Activated CD4-positive, alpha-beta T cell treated with anti-CD3 and anti-CD28 coated beads for 36 hours (primary cell): ENCODE data around the gene PBRM1. TPM values are rescaled to one million over a fixed set of nuclear protein-coding genes. Genes with fewer than 3 reads are reported as not detected.

ENCODE experiments used
- ATAC-seq: fragments of 200-7000 bp; cut with Tn5 transposase; one replicate; pipeline ENCODE4 v1.10.0; 2021; ENCODE audit warnings: mild to moderate bottlenecking, moderate library complexity
- CTCF ChIA-PET: fragments of 350-600 bp; sonication (Branson Sonifier 250); formaldehyde crosslinking; loops from one replicate; lab custom pipeline; 2021; ENCODE audit warnings: antibody characterized with exemption; lab: Charles Lee
- POLR2A ChIA-PET: fragments of 350-600 bp; sonication (Branson Sonifier 250); formaldehyde crosslinking; loops from one replicate; lab custom pipeline; 2021; ENCODE audit warnings: antibody characterized with exemption, inconsistent platforms; lab: Charles Lee
- DNase-seq: peaks from one replicate; pipeline ENCODE4 v3.0.0-alpha.2; 2020
- H3K27ac Mint-ChIP-seq: one replicate; pipeline ENCODE4 v1.8.0; 2021; ENCODE audit warnings: mixed read lengths
- H3K27me3 Mint-ChIP-seq: one replicate; pipeline ENCODE4 v1.8.0; 2021; ENCODE audit warnings: mixed read lengths
- H3K36me3 Mint-ChIP-seq: one replicate; pipeline ENCODE4 v1.8.0; 2021; ENCODE audit warnings: low read depth, mixed read lengths
- H3K4me1 Mint-ChIP-seq: one replicate; pipeline ENCODE4 v1.8.0; 2021; ENCODE audit warnings: mixed read lengths
- H3K4me3 Mint-ChIP-seq: one replicate; pipeline ENCODE4 v1.8.0; 2021; ENCODE audit warnings: mild to moderate bottlenecking, moderate library complexity, mixed read lengths
- H3K9me3 Mint-ChIP-seq: one replicate; pipeline ENCODE4 v1.8.0; 2021; ENCODE audit warnings: low read depth, mixed read lengths
- intact Hi-C, 2 experiments: fragments of 100-400 bp; cut with DNase I in 1 of 2; cut with micrococcal nuclease in 1 of 2; formaldehyde crosslinking; loops; one replicate each; pipeline versions ENCODE4 v1.14.2 to v1.15.1; 2022 to 2024; cut with DNase I, micrococcal nuclease
- total RNA-seq, 2 experiments: library from RNA; stranded (reverse); gene quantifications; one replicate each; pipeline ENCODE4 v1.2.3, GENCODE V29; 2021

Gene PBRM1
- total RNA-seq, 2 experiments from 2014 or later = 57.6 to 59.8 TPM

GRCh38 chr3:52670621-52671521, 14.8 kb downstream of the PBRM1 start:
- DNase-seq (peak; percentile 69), ATAC-seq (peak; percentile 85)
- Mint-ChIP-seq H3K4me1 (peaks cover 32% of the 10 kb centered on the region), H3K36me3 (peaks cover 44% of the 10 kb centered on the region), H3K27ac (peak overlapping the region; percentile 89), H3K27me3 (no peaks in the 10 kb centered on the region), H3K9me3 (no peaks in the 10 kb centered on the region), H3K4me3 (peak overlapping the region; percentile 23)
- ChIA-PET POLR2A (interaction anchor here (0.8 to 2.4 kb wide), 4 partner anchors 10 to 135 kb away, joined by 5 to 12 read pairs (median 11); partner anchors contain the start of genes GNL3 and PBRM1), CTCF (interaction anchor here (2.0 kb wide), 1 partner anchor 11 kb away, joined by 13 read pairs; no protein-coding TSS in a partner anchor)
- intact Hi-C loops = loop anchor here (1.0 kb wide), 3 partner anchors 10 to 34 kb away; partner anchors contain the start of gene GLT8D1 (in 1 of the 2)

DNA sequence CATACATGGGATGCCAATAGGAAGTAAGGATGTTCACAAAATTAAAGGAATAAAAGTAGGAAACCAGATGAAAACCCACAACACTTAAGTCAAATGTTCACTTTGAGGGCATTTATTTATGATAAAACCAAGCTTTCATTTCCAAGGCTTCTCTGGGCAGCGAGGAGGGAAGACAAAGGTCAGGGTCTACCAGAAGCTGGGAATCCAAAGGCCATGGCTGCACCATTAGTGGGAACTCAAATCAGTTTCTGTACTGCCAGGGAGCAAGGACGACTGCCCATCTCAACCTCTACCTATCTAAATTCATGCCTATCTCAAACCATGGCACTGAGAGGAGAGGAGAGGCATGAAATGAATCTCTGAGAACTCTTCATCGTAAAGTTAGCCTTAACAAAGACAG, 22.6 kb downstream of the PBRM1 start:
- ATAC-seq (no peak), DNase-seq (no peak)
- Mint-ChIP-seq H3K4me3 (no peak overlapping the region), H3K27ac (no peak overlapping the region), H3K9me3 (no peaks in the 10 kb centered on the region), H3K4me1 (peaks cover 5% of the 10 kb centered on the region), H3K36me3 (peaks cover 35% of the 10 kb centered on the region), H3K27me3 (no peaks in the 10 kb centered on the region)
- intact Hi-C loops = no loop called here
- POLR2A ChIA-PET = no interaction called here
- CTCF ChIA-PET = interaction anchor here (0.7 kb wide), 2 partner anchors 22 to 73 kb away, joined by 3 read pairs; no protein-coding TSS in a partner anchor

DNA sequence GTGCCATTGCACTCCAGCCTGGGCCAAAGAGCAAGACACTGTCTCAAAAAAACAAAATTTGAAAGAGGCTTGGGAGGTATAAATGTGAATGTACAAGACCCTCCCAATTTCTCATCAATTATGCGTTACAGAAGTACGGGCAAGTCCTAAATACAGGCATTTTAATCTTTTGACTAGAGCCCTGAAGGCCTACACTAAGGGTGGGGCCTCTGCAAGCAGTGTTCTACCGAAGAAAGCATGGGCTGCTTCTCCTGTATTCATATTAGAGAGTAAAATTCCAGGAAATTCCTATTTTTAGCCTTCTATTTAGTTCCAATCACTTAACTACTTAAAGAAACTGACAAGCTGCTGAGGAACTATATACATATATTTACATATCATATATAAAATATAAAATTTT, 25.7 kb downstream of the PBRM1 start:
- no peak overlapping the region for H3K4me3 Mint-ChIP-seq
- intact Hi-C loops = no loop called here
- DNase-seq (no peak), ATAC-seq (no peak)
- no peaks in the 10 kb centered on the region for H3K27me3 Mint-ChIP-seq
- H3K36me3 Mint-ChIP-seq = peaks cover 39% of the 10 kb centered on the region
- H3K9me3 Mint-ChIP-seq = no peaks in the 10 kb centered on the region
- H3K4me1 Mint-ChIP-seq = peaks cover 12% of the 10 kb centered on the region
- ChIA-PET POLR2A (no interaction called here), CTCF (no interaction called here)
- no peak overlapping the region for H3K27ac Mint-ChIP-seq

DNA sequence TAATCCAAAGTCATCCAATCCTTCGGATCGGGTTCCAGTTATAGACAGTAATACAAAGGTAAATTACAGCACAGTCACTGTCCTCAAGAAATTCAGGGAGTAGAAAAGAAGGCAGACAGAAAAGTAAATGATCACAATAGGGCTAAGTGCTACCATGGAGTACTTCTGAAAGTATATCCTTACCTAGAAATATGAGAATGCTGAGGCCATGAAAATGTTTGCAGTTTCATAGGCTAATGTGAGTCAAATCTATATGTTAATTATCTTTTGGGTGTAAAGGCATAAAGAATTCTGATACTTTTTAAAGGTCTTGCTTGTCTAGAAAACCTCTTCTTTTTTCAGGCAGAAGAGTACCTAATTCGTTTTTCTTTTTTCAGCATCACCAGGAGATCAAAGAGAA, 29.8 kb downstream of the PBRM1 start:
- ATAC-seq = peak; percentile 12
- Mint-ChIP-seq H3K27me3 (no peaks in the 10 kb centered on the region), H3K4me1 (peaks cover 7% of the 10 kb centered on the region), H3K27ac (peak overlapping the region; percentile 57), H3K36me3 (peaks cover 26% of the 10 kb centered on the region), H3K9me3 (no peaks in the 10 kb centered on the region), H3K4me3 (no peak overlapping the region)
- CTCF ChIA-PET = no interaction called here
- POLR2A ChIA-PET = interaction anchor here (0.6 kb wide), 1 partner anchor 223 kb away, joined by 3 read pairs; no protein-coding TSS in a partner anchor
- DNase-seq = no peak
- intact Hi-C loops = no loop called here

- ChIA-PET POLR2A (interaction anchor here (0.7 to 1.0 kb wide), 2 partner anchors 102 to 142 kb away, joined by 3 read pairs; no protein-coding TSS in a partner anchor), CTCF (interaction anchor here (0.8 to 1.7 kb wide), 4 partner anchors 20 to 63 kb away, joined by 3 to 5 read pairs (median 4); no protein-coding TSS in a partner anchor)
- Mint-ChIP-seq H3K27me3 (no peaks in the 10 kb centered on the region), H3K9me3 (no peaks in the 10 kb centered on the region), H3K27ac (no peak overlapping the region), H3K4me3 (no peak overlapping the region), H3K4me1 (peaks cover 7% of the 10 kb centered on the region), H3K36me3 (peaks cover 42% of the 10 kb centered on the region)
- ATAC-seq (no peak), DNase-seq (no peak)
- intact Hi-C loops = no loop called here
Measured at GRCh38 chr3:52651592-52651991, 34.1 kb downstream of the PBRM1 start.

- H3K9me3 Mint-ChIP-seq = no peaks in the 10 kb centered on the region
- ATAC-seq = no peak
Measured at GRCh38 chr3:52650439-52650838, 35.3 kb downstream of the PBRM1 start.

GRCh38 chr3:52649461-52650210, 36.1 kb downstream of the PBRM1 start:
- no peak overlapping the region for H3K4me3 Mint-ChIP-seq
- no peaks in the 10 kb centered on the region for H3K27me3 Mint-ChIP-seq
- H3K4me1 Mint-ChIP-seq = no peaks in the 10 kb centered on the region
- ATAC-seq = no peak
- H3K36me3 Mint-ChIP-seq = peaks cover 43% of the 10 kb centered on the region
- no peaks in the 10 kb centered on the region for H3K9me3 Mint-ChIP-seq
- peak overlapping the region; percentile 43 for H3K27ac Mint-ChIP-seq
- ChIA-PET CTCF (no interaction called here), POLR2A (no interaction called here)
- intact Hi-C loops = no loop called here
- DNase-seq = no peak

More at GRCh38 chr3:52650439-52650838, 35.3 kb downstream of the PBRM1 start:
- H3K27me3 Mint-ChIP-seq = no peaks in the 10 kb centered on the region
- H3K4me1 Mint-ChIP-seq = no peaks in the 10 kb centered on the region
- H3K27ac Mint-ChIP-seq = peak overlapping the region; percentile 25
- CTCF ChIA-PET = interaction anchor here (0.6 to 1.7 kb wide), 2 partner anchors 31 to 63 kb away, joined by 4 to 5 read pairs; no protein-coding TSS in a partner anchor
- no peak overlapping the region for H3K4me3 Mint-ChIP-seq
- intact Hi-C loops = no loop called here
- no peak for DNase-seq
- peaks cover 41% of the 10 kb centered on the region for H3K36me3 Mint-ChIP-seq
- POLR2A ChIA-PET = no interaction called here

DNA sequence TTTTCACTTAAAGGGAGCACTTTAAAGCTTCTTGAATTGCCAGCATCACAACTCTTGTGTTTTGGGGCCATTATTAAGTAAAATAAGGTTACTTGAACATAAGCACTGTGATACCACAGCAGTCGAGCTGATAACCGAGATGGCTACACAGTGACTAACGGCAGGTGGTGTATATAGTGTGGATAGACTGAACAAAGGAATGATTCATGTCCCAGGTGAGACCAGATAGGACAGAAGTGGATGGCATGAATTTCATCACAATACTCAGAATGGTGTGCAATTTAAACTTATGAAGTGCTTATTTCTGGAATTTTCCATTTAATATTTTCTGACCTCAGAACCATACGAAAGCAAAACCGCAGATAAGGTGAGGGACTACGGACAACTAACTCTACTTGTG, 40.2 kb downstream of the PBRM1 start:
- intact Hi-C loops = no loop called here
- CTCF ChIA-PET = no interaction called here
- DNase-seq (no peak), ATAC-seq (no peak)
- no peaks in the 10 kb centered on the region for H3K27me3 Mint-ChIP-seq
- H3K4me3 Mint-ChIP-seq = no peak overlapping the region
- H3K9me3 Mint-ChIP-seq = no peaks in the 10 kb centered on the region
- no peak overlapping the region for H3K27ac Mint-ChIP-seq
- peaks cover 51% of the 10 kb centered on the region for H3K36me3 Mint-ChIP-seq
- H3K4me1 Mint-ChIP-seq = no peaks in the 10 kb centered on the region
- POLR2A ChIA-PET = interaction anchor here (0.6 kb wide), 1 partner anchor 1419 kb away, joined by 7 read pairs; no protein-coding TSS in a partner anchor

DNA sequence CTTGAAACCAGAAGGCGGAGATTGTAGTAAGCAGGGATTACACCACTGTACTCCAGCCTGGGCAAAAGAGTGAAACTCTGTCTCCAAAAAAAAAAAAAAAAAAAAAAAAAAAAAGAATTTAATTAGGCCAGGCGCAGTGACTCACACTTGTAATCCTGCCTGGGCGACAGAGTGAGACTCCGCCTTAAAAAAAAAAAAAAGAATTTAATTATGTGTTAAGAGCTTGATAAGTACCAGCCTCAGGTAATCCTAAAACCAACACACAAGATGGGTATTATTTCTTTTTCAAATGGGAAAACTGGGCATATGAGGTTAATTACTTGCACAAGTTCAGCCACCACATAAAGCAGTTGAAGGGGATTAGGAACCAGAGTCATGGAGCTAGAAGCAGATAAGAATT, 49.0 kb downstream of the PBRM1 start:
- H3K27me3 Mint-ChIP-seq = no peaks in the 10 kb centered on the region
- ATAC-seq = no peak
- CTCF ChIA-PET = no interaction called here

DNA sequence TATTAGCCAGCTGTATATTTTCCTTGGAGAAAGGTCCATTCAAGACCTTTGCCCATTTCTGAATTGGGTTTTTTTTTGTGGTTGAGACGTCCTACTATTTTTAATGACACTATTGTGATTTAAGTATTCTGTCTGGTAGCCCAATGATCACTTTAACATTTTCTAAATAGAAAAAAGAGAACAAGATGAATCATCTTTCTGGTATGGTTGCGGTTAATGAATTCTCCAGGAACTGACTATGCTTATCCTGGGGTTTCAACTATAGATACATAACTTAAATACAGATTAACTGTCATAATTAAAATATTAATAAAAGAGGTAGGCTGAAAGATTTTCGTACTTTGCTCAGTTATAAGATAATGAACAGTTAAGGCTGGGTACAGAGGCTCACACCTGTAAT, 51.9 kb downstream of the PBRM1 start:
- Mint-ChIP-seq H3K4me3 (no peak overlapping the region), H3K27ac (no peak overlapping the region), H3K27me3 (no peaks in the 10 kb centered on the region), H3K36me3 (peaks cover 21% of the 10 kb centered on the region), H3K4me1 (no peaks in the 10 kb centered on the region), H3K9me3 (no peaks in the 10 kb centered on the region)
- POLR2A ChIA-PET = no interaction called here
- no peak for ATAC-seq
- DNase-seq = no peak
- intact Hi-C loops = no loop called here
- CTCF ChIA-PET = no interaction called here

More for the DNA sequence above, 49.0 kb downstream of the PBRM1 start:
- H3K36me3 Mint-ChIP-seq = peaks cover 36% of the 10 kb centered on the region
- intact Hi-C loops = no loop called here
- POLR2A ChIA-PET = no interaction called here
- H3K27ac Mint-ChIP-seq = no peak overlapping the region
- H3K4me1 Mint-ChIP-seq = no peaks in the 10 kb centered on the region
- DNase-seq = no peak
- no peaks in the 10 kb centered on the region for H3K9me3 Mint-ChIP-seq
- H3K4me3 Mint-ChIP-seq = no peak overlapping the region

- H3K4me1 Mint-ChIP-seq = peaks cover 29% of the 10 kb centered on the region
- H3K27ac Mint-ChIP-seq = no peak overlapping the region
- ChIA-PET POLR2A (no interaction called here), CTCF (no interaction called here)
- DNase-seq (no peak), ATAC-seq (no peak)
- H3K4me3 Mint-ChIP-seq = no peak overlapping the region
- intact Hi-C loops = no loop called here
- no peaks in the 10 kb centered on the region for H3K9me3 Mint-ChIP-seq
- no peaks in the 10 kb centered on the region for H3K27me3 Mint-ChIP-seq
- H3K36me3 Mint-ChIP-seq = peaks cover 47% of the 10 kb centered on the region
Measured at GRCh38 chr3:52625041-52625440, 60.7 kb downstream of the PBRM1 start.
